ENCODE results near the gene SLC12A8. TPM values are rescaled to one million over a fixed set of nuclear protein-coding genes. Genes with fewer than 3 reads are reported as not detected.

Gene SLC12A8
- total RNA-seq, 6 experiments from 2014 or later = 8.5 to 23.4 (median 20.3) TPM

GRCh38 chr3:125240496-125240895 is 27.9 kb upstream of the SLC12A8 start:
- H3K27ac ChIP-seq = no peak overlapping the region
- ATAC-seq = no peak
- intact Hi-C loops (cut with DNase I) = no loop called here
- 53% methylated on average over 4 of the region's 4 CpGs for WGBS (ENCODE audit: insufficient coverage, low coverage, low lambda C conversion rate, missing lambda C conversion rate)
- DNase-seq = no peak
- H3K27me3 ChIP-seq = no peaks in the 10 kb centered on the region
- no peaks in the 10 kb centered on the region for H3K9me3 ChIP-seq
- no peak for TF ChIP-seq POLR2A (IDR thresholded peaks at IDR 0.05)
- TF ChIP-seq, protein P1, sequence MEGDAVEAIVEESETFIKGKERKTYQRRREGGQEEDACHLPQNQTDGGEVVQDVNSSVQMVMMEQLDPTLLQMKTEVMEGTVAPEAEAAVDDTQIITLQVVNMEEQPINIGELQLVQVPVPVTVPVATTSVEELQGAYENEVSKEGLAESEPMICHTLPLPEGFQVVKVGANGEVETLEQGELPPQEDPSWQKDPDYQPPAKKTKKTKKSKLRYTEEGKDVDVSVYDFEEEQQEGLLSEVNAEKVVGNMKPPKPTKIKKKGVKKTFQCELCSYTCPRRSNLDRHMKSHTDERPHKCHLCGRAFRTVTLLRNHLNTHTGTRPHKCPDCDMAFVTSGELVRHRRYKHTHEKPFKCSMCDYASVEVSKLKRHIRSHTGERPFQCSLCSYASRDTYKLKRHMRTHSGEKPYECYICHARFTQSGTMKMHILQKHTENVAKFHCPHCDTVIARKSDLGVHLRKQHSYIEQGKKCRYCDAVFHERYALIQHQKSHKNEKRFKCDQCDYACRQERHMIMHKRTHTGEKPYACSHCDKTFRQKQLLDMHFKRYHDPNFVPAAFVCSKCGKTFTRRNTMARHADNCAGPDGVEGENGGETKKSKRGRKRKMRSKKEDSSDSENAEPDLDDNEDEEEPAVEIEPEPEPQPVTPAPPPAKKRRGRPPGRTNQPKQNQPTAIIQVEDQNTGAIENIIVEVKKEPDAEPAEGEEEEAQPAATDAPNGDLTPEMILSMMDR (IDR thresholded peaks at IDR 0.05) = no peak
- no peak overlapping the region for H3K4me3 ChIP-seq
- no peaks in the 10 kb centered on the region for H3K4me1 ChIP-seq
- no peaks in the 10 kb centered on the region for H3K36me3 ChIP-seq

DNA sequence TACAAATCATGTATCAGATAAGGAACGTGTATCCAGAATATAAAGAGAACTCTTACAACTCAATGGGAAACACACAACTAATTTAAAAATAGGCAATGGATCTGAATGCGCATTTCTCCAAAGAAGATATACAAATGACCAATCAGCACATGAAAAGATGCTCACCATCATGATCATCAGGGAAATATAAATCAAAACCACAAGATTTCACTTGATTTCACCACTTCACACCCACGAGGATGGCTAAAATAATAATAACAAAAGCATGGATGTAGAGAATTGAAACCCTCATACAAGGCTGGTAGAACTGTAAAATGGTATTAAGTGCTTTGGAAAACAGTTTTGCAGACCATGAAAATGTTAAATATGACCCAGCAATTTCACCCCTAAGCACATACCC is 26.7 kb upstream of the SLC12A8 start:
- 86% methylated on average over 3 of the region's 3 CpGs for WGBS (ENCODE audit: insufficient coverage, low coverage, low lambda C conversion rate, missing lambda C conversion rate)
- intact Hi-C loops (cut with DNase I) = no loop called here
- TF ChIP-seq, protein P1 (IDR thresholded peaks at IDR 0.05) = no peak
- no peak for TF ChIP-seq POLR2A (IDR thresholded peaks at IDR 0.05)
- no peaks in the 10 kb centered on the region for H3K27me3 ChIP-seq
- ATAC-seq (no peak), DNase-seq (no peak)
- no peaks in the 10 kb centered on the region for H3K4me1 ChIP-seq
- H3K27ac ChIP-seq = no peak overlapping the region
- no peaks in the 10 kb centered on the region for H3K36me3 ChIP-seq
- H3K9me3 ChIP-seq = no peaks in the 10 kb centered on the region
- H3K4me3 ChIP-seq = no peak overlapping the region

DNA sequence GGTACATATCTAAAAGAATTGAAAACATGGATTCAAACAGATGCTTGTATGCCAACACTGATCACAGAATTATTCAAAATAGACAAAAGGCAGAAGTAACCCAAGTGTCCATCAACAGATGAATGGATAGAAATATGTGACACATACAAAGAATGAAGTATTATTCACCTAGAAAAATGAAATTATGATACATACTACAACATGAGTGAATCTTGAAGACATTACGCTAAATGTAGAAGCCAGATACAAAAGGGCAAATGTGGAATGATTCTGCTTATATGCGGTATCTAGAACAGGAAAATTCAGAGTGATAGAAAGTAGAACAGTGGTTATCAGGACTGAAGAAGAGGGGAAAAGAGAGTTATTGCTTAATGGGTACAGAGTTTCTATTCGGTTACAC is 26.2 kb upstream of the SLC12A8 start:
- H3K27ac ChIP-seq = no peak overlapping the region
- H3K36me3 ChIP-seq = no peaks in the 10 kb centered on the region
- no peak overlapping the region for H3K4me3 ChIP-seq
- no peaks in the 10 kb centered on the region for H3K27me3 ChIP-seq
- ATAC-seq (no peak), DNase-seq (no peak)
- no peaks in the 10 kb centered on the region for H3K9me3 ChIP-seq
- TF ChIP-seq, protein P1 (IDR thresholded peaks at IDR 0.05) = no peak
- TF ChIP-seq POLR2A (IDR thresholded peaks at IDR 0.05) = no peak
- intact Hi-C loops (cut with DNase I) = no loop called here
- WGBS (ENCODE audit: insufficient coverage, low coverage, low lambda C conversion rate, missing lambda C conversion rate) = 85% methylated on average over 3 of the region's 3 CpGs
- H3K4me1 ChIP-seq = no peaks in the 10 kb centered on the region

DNA sequence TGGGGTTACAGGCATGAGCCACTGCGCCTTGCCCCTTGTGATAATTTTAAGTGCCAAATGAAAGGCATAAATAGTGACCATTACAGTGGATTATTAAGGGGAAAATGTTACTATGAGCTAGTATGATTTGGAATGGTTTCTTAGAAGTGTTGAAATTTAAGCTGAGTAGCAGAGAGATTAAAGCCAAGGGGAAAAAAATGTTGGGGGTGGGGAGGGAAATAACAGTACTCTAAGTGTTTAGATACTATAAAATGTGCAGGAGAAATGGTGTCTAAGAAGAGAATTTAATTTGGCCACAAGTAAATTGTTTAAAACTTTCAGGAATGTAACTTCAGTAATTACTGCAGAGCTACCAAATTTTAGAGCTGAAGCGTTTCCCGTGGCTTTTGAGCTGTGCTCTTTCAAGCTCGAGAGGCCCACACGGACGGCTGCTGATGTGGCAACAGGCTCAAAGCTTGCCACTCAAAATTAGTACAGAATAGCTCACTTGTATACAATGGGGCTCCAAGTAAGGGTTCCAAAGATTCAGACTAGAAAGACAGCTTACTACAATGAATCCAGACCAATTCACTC is 23.9 kb upstream of the SLC12A8 start:
- peaks cover 0 to 9% (median under 1%) of the 10 kb centered on the region in 4 donors for H3K36me3 ChIP-seq
- TF ChIP-seq POLR2A (IDR thresholded peaks at IDR 0.05) = no peak
- TF ChIP-seq, protein P1 (IDR thresholded peaks at IDR 0.05) = no peak
- ATAC-seq = no peak
- no peaks in the 10 kb centered on the region for H3K9me3 ChIP-seq
- no peak for DNase-seq
- intact Hi-C loops (cut with DNase I) = no loop called here
- H3K27ac ChIP-seq = no peak overlapping the region
- H3K4me3 ChIP-seq = no peak overlapping the region
- no peaks in the 10 kb centered on the region for H3K27me3 ChIP-seq
- 99% methylated on average over 6 of the region's 6 CpGs for WGBS (ENCODE audit: insufficient coverage, low coverage, low lambda C conversion rate, missing lambda C conversion rate)
- H3K4me1 ChIP-seq = no peaks in the 10 kb centered on the region

- H3K36me3 ChIP-seq = peaks cover 0 to 9% (median under 1%) of the 10 kb centered on the region in 4 donors
Observed at GRCh38 chr3:125234831-125235230, 22.3 kb upstream of the SLC12A8 start.

More at GRCh38 chr3:125234831-125235230, 22.3 kb upstream of the SLC12A8 start:
- no peak overlapping the region for H3K4me3 ChIP-seq
- intact Hi-C loops (cut with DNase I) = no loop called here
- H3K9me3 ChIP-seq = no peaks in the 10 kb centered on the region
- H3K27me3 ChIP-seq = no peaks in the 10 kb centered on the region
- 100% methylated on average over 1 of the region's 1 CpG for WGBS (ENCODE audit: insufficient coverage, low coverage, low lambda C conversion rate, missing lambda C conversion rate)
- DNase-seq (no peak), ATAC-seq (no peak)
- H3K27ac ChIP-seq = no peak overlapping the region
- H3K4me1 ChIP-seq = no peaks in the 10 kb centered on the region
- no peak for TF ChIP-seq POLR2A (IDR thresholded peaks at IDR 0.05)
- TF ChIP-seq, protein P1 (IDR thresholded peaks at IDR 0.05) = no peak

Measured in right lobe of liver (tissue), 6 donors.